ENCODE measurements around the gene GLI3. TPM values are rescaled to one million over a fixed set of nuclear protein-coding genes. Genes with fewer than 3 reads are reported as not detected.

GLI3 gene
- total and polyA plus RNA-seq, 10 of the 15 experiments (the other 5 are each of a cell fraction or from before 2014, with no cell fraction given) = 0.01 TPM; not detected in 8

- TF ChIP-seq BCLAF1 (IDR thresholded peaks at IDR 0.05) = no peak
- no peak for TF ChIP-seq CBFB (IDR thresholded peaks at IDR 0.05; ENCODE audit: low read depth)
- TF ChIP-seq PKNOX1 (IDR thresholded peaks at IDR 0.05) = no peak
- no peak for TF ChIP-seq SUPT20H (IDR thresholded peaks at IDR 0.05; ENCODE audit: borderline replicate concordance, control insufficient read depth, low read depth, low read length)
- no peak for TF ChIP-seq GABPA (IDR thresholded peaks at IDR 0.05; ENCODE audit: low read depth)
- TF ChIP-seq YBX1 (IDR thresholded peaks at IDR 0.05) = no peak
- no peak for TF ChIP-seq ZSCAN29 (IDR thresholded peaks at IDR 0.05)
- TF ChIP-seq SMARCA5 (IDR thresholded peaks at IDR 0.05) = no peak
- no peak for TF ChIP-seq TCF7 (IDR thresholded peaks at IDR 0.05; ENCODE audit: borderline replicate concordance)
- no peak for TF ChIP-seq E2F4 (IDR thresholded peaks at IDR 0.05; ENCODE audit: low read depth, low read length)
- TF ChIP-seq NFYA (IDR thresholded peaks at IDR 0.05; ENCODE audit: borderline replicate concordance, low read depth, low read length) = no peak
- no peak for TF ChIP-seq POU2F2 (IDR thresholded peaks at IDR 0.05; ENCODE audit: borderline replicate concordance, low read depth, low read length)
- TF ChIP-seq SIN3A (IDR thresholded peaks at IDR 0.05; ENCODE audit: low read depth, low read length) = no peak
- TF ChIP-seq SMAD1 (IDR thresholded peaks at IDR 0.05; ENCODE audit: low read depth, partially characterized antibody) = no peak
- no peak for TF ChIP-seq PAX8 (IDR thresholded peaks at IDR 0.05)
- no peak overlapping the region for H2AFZ ChIP-seq (ENCODE audit: control insufficient read depth, low read depth, low read length)
These were observed 181.8 kb downstream of the GLI3 start for GRCh38 chr7:42055171-42055570.

More at GRCh38 chr7:42055171-42055570, 181.8 kb downstream of the GLI3 start:
- Histone ChIP-seq H3K79me2 (ENCODE audit: control insufficient read depth, insufficient read depth, low read length) (no peaks in the 10 kb centered on the region), H3K27me3 (replicated peaks in 1 of 2; ENCODE audit: control insufficient read depth in 2 of 2, insufficient read depth in 2 of 2, low read length in 1 of 2) (no peaks in the 10 kb centered on the region; a peak in 1 of 4 replicates), H3K4me3 (no peak overlapping the region), H3K4me2 (ENCODE audit: control insufficient read depth, insufficient read depth) (no peak overlapping the region), H3K36me3 (ENCODE audit: control insufficient read depth in 2 of 2, insufficient read depth in 2 of 2, low read length in 1 of 2) (no peaks in the 10 kb centered on the region), H3K9ac (ENCODE audit: control insufficient read depth, insufficient read depth, low read length) (no peak overlapping the region), H3K9me3 (replicated peaks; ENCODE audit: control insufficient read depth, insufficient read depth, low read length) (no peaks in the 10 kb centered on the region), H3K4me1 (ENCODE audit: control insufficient read depth, insufficient read depth, low read length) (no peaks in the 10 kb centered on the region), H4K20me1 (ENCODE audit: control insufficient read depth, insufficient read depth) (no peaks in the 10 kb centered on the region), H3K27ac (ENCODE audit: control insufficient read depth, insufficient read depth) (no peak overlapping the region)
- 13% methylated on average over 5 of the region's 5 CpGs for WGBS (ENCODE audit: insufficient coverage, insufficient replicate concordance, low lambda C conversion rate, missing lambda C conversion rate)
- POLR2A ChIA-PET = no interaction called here
- SMC1A ChIA-PET (ENCODE audit: uncharacterized antibody, unreplicated experiment) = no interaction called here
- intact Hi-C loops (cut with micrococcal nuclease; ENCODE audit: unreplicated experiment) = no loop called here
- RAD21 ChIA-PET (ENCODE audit: unreplicated experiment) = no interaction called here
- no TSS peak for BruUV-seq (replicated peaks)
- in situ Hi-C loops (cut with MboI) = no loop called here
- FAIRE-seq (no peak), DNase-seq (ENCODE audit: low read depth, low spot score) (no peak), ATAC-seq (no peak)
- CTCF ChIA-PET = interaction anchor here (1.0 kb wide), 1 partner anchor 20 kb away, joined by 3 read pairs; no protein-coding TSS in a partner anchor

All from GM12878 (cell line).